HepG2 (cell line): Measurements from ENCODE around the gene FETUB. TPM values are rescaled to one million over a fixed set of nuclear protein-coding genes. Genes with fewer than 3 reads are reported as not detected.

Experiments
- ARID2 ChIP-seq: sonication (generic); formaldehyde crosslinking; IDR thresholded peaks from 2 replicates; pipeline ENCODE4 v1.8.1; 2022; ENCODE audit warnings: mild to moderate bottlenecking, missing genetic modification reagents, borderline replicate concordance
- ATF7-NPFF ChIP-seq: sonication (generic); formaldehyde crosslinking; IDR thresholded peaks from 2 replicates; pipeline ENCODE4 v1.8.1; 2023; ENCODE audit warnings: mild to moderate bottlenecking, low read depth, missing genetic modification reagents, moderate library complexity
- CENPX ChIP-seq: sonication (generic); formaldehyde crosslinking; IDR thresholded peaks from 2 replicates; pipeline ENCODE4 v1.9.0; 2021; ENCODE audit warnings: mild to moderate bottlenecking, missing genetic modification reagents, moderate library complexity
- EEA1 ChIP-seq: sonication (generic); formaldehyde crosslinking; IDR thresholded peaks from 2 replicates; pipeline ENCODE4 v1.5.1; 2020; ENCODE audit warnings: mild to moderate bottlenecking, missing genetic modification reagents, borderline replicate concordance
- ERF ChIP-seq: IDR thresholded peaks from 2 replicates; pipeline ENCODE4 v1.6.1; 2018; ENCODE audit warnings: missing biosample characterization, missing genetic modification reagents
- GMEB2 ChIP-seq: IDR thresholded peaks from 2 replicates; pipeline ENCODE4 v1.6.1; 2016; ENCODE audit warnings: missing biosample characterization, missing genetic modification reagents, low read depth
- GZF1 ChIP-seq: sonication (generic); formaldehyde crosslinking; IDR thresholded peaks from 2 replicates; pipeline ENCODE4 v1.5.1; 2020; ENCODE audit warnings: mild to moderate bottlenecking, missing genetic modification reagents
- HHEX ChIP-seq: IDR thresholded peaks from 2 replicates; pipeline ENCODE4 v1.6.1; 2016; ENCODE audit warnings: control low read depth
- HOXA3 ChIP-seq: sonication (generic); formaldehyde crosslinking; IDR thresholded peaks from 2 replicates; pipeline ENCODE4 v1.5.0; 2020; ENCODE audit warnings: missing genetic modification reagents
- IKZF5 ChIP-seq: IDR thresholded peaks from 2 replicates; pipeline ENCODE4 v1.6.1; 2018; ENCODE audit warnings: missing genetic modification reagents, mild to moderate bottlenecking, missing compliant biosample characterization
- LCORL ChIP-seq, 2 experiments: fragments of 450-650 bp in 1 of 2; sonication (generic) in 1 of 2; formaldehyde crosslinking in 1 of 2; IDR thresholded peaks; 2 replicates each; pipeline versions ENCODE4 v1.5.0 to v1.6.1; 2017 to 2020; ENCODE audit warnings: antibody characterized with exemption in 1 of 2, missing genetic modification reagents in 1 of 2
- MEF2D ChIP-seq: sonication (generic); formaldehyde crosslinking; IDR thresholded peaks from 2 replicates; pipeline ENCODE4 v1.5.1; 2020; ENCODE audit warnings: mild to moderate bottlenecking, missing genetic modification reagents
- MEIS2 ChIP-seq: sonication (generic); formaldehyde crosslinking; IDR thresholded peaks from 2 replicates; pipeline ENCODE4 v1.9.0; 2021; ENCODE audit warnings: mild to moderate bottlenecking, missing genetic modification reagents
- NCOA1 ChIP-seq: sonication (generic); formaldehyde crosslinking; IDR thresholded peaks from 2 replicates; pipeline ENCODE4 v1.9.0; 2021; ENCODE audit warnings: missing genetic modification reagents
- NCOA2 ChIP-seq: sonication (generic); formaldehyde crosslinking; IDR thresholded peaks from 2 replicates; pipeline ENCODE4 v1.8.0; 2022; ENCODE audit warnings: inconsistent platforms
- NFIB ChIP-seq: sonication (generic); formaldehyde crosslinking; IDR thresholded peaks from 2 replicates; pipeline ENCODE4 v1.9.0; 2021; ENCODE audit warnings: missing genetic modification reagents, mild to moderate bottlenecking, borderline replicate concordance
- PHF20 ChIP-seq: sonication (generic); formaldehyde crosslinking; IDR thresholded peaks from 2 replicates; pipeline ENCODE4 v1.5.0; 2020; ENCODE audit warnings: mild to moderate bottlenecking, missing genetic modification reagents
- PRDM15 ChIP-seq: sonication (generic); formaldehyde crosslinking; IDR thresholded peaks from 2 replicates; pipeline ENCODE4 v1.4.0; 2020; ENCODE audit warnings: missing genetic modification reagents
- RAD51 ChIP-seq: fragments of 450-650 bp; IDR thresholded peaks from 2 replicates; pipeline ENCODE4 v1.6.1; 2016; ENCODE audit warnings: borderline replicate concordance
- SRSF1 ChIP-seq: fragments of 200-400 bp; formaldehyde crosslinking; optimal IDR thresholded peaks from 2 replicates; pipeline ENCODE3; 2017; ENCODE audit warnings: mild to moderate bottlenecking, low read depth, low read length, moderate library complexity
- TIGD3 ChIP-seq: sonication (generic); formaldehyde crosslinking; IDR thresholded peaks from 2 replicates; pipeline ENCODE4 v1.5.1; 2020; ENCODE audit warnings: mild to moderate bottlenecking, missing genetic modification reagents, borderline replicate concordance
- U2AF1 ChIP-seq: fragments of 200-400 bp; formaldehyde crosslinking; optimal IDR thresholded peaks from 2 replicates; pipeline ENCODE3; 2017; ENCODE audit warnings: mild to moderate bottlenecking, low read depth, low read length
- ZKSCAN8 ChIP-seq: IDR thresholded peaks from 2 replicates; pipeline ENCODE4 v1.6.1; 2016; ENCODE audit warnings: borderline replicate concordance, missing genetic modification reagents, missing compliant biosample characterization
- ZNF3 ChIP-seq: IDR thresholded peaks from 2 replicates; pipeline ENCODE4 v1.7.0; 2017; ENCODE audit warnings: inconsistent platforms
- polyA plus RNA-seq, 8 experiments: library from polyadenylated mRNA; depleted of rRNA in 3 of 8; stranded (reverse) in 7 of 8; unstranded in 1 of 8; fragments of >200 nt; fragmentation: Illumina TruSeq in 4 of 8; extraction: Trizol in 4 of 8; gene quantifications; 2 replicates each; pipeline versions ENCODE4 v1.2.1 to v1.2.3, GENCODE V29; 2011 to 2016; ENCODE audit warnings: low read depth in 4 of 8, missing spikeins in 1 of 8, mixed read lengths in 1 of 8; ENCODE audit not compliant: insufficient read depth in 1 of 8
- total RNA-seq, 5 experiments: library from RNA; depleted of rRNA; stranded (reverse); fragments of >200 nt; fragmentation: Illumina TruSeq; extraction: Trizol; gene quantifications; 2 replicates each; pipeline ENCODE4 v1.2.3, GENCODE V29; 2016; ENCODE audit warnings: low read depth in 1 of 5

Gene FETUB
- total and polyA plus RNA-seq, 2 of the 13 experiments (the other 11 are each of a cell fraction or from before 2014, with no cell fraction given), result 2.1 to 4.4 TPM

GRCh38 chr3:186599142-186599784 is 40.9 kb upstream of the FETUB start (continued):
- TF ChIP-seq HHEX (CRISPR knock-in tag), result no peak
- no peak for TF ChIP-seq GMEB2
- TF ChIP-seq ZKSCAN8 (CRISPR knock-in tag), result peak; percentile 41; the same call in 1 of the 2 replicates
- TF ChIP-seq RAD51, result no peak
- peak; percentile 50; the same call in 1 of the 2 replicates for TF ChIP-seq HOXA3 (CRISPR knock-in tag)
- peak; percentile 69; the same call in 1 of the 2 replicates for TF ChIP-seq IKZF5
- no peak for TF ChIP-seq NFIB (CRISPR knock-in tag)
- peak; percentile 95 for TF ChIP-seq NCOA2
- TF ChIP-seq NCOA1 (CRISPR knock-in tag), result peak; percentile 68; the same call in 1 of the 2 replicates
- TF ChIP-seq GZF1 (CRISPR knock-in tag), result no peak
- TF ChIP-seq TIGD3 (CRISPR knock-in tag), result no peak
- peak; percentile 41; the same call in 1 of the 2 replicates for TF ChIP-seq MEF2D
- TF ChIP-seq ZNF3 (CRISPR knock-in tag), result no peak
- TF ChIP-seq CENPX (CRISPR knock-in tag), result no peak
- no peak for TF ChIP-seq ATF7-NPFF (CRISPR knock-in tag)
- TF ChIP-seq ARID2, result no peak; the same call in 1 of the 2 replicates
- no peak for TF ChIP-seq U2AF1
- no peak for TF ChIP-seq EEA1 (CRISPR knock-in tag)
- peak; percentile 67; the same call in 1 of the 2 replicates for TF ChIP-seq PRDM15 (CRISPR knock-in tag)
- TF ChIP-seq PHF20 (CRISPR knock-in tag), result no peak
- TF ChIP-seq ERF (CRISPR knock-in tag), result peak; percentile 93
- TF ChIP-seq MEIS2 (CRISPR knock-in tag), result peak; percentile 68; the same call in 1 of the 2 replicates
- no peak for TF ChIP-seq SRSF1
- peak; percentile 94 for TF ChIP-seq LCORL (IDR thresholded peaks at IDR 0.05)
- TF ChIP-seq LCORL (CRISPR knock-in tag; IDR thresholded peaks at IDR 0.05), result peak; percentile 94
